Cardiac muscle cell (in vitro differentiated cells and primary cell): ENCODE measurements around the gene NOVA2. TPM values are rescaled to one million over a fixed set of nuclear protein-coding genes. Genes with fewer than 3 reads are reported as not detected.

Experiments used
- DNase-seq, 2 donors: peaks; one replicate each; pipeline versions ENCODE4 v3.0.0 to v3.0.0-alpha.2; 2010 to 2017; ENCODE audit warnings: low read depth in 1 of 2, low spot score in 1 of 2
- H3K27ac ChIP-seq: fragments of 200-600 bp; sonication (generic); 2 replicates; pipeline ENCODE4 v1.5.1; 2016
- H3K27me3 ChIP-seq: fragments of 200-600 bp; sonication (generic); 2 replicates; pipeline ENCODE4 v1.6.0; 2016; ENCODE audit warnings: control low read depth
- H3K36me3 ChIP-seq: fragments of 200-600 bp; sonication (generic); 2 replicates; pipeline ENCODE4 v1.5.1; 2016; ENCODE audit warnings: control low read depth
- H3K4me1 ChIP-seq: fragments of 200-600 bp; sonication (generic); 2 replicates; pipeline ENCODE4 v1.8.1; 2017; ENCODE audit warnings: low read depth, mild to moderate bottlenecking, mixed run types
- H3K4me3 ChIP-seq: fragments of 200-600 bp; sonication (generic); 2 replicates; pipeline ENCODE4 v1.5.1; 2016; ENCODE audit warnings: mild to moderate bottlenecking
- H3K9me3 ChIP-seq: fragments of 200-600 bp; sonication (generic); 2 replicates; pipeline ENCODE4 v1.5.1; 2017; ENCODE audit warnings: low read depth, mild to moderate bottlenecking, control low read depth
- CTCF ChIP-seq: IDR thresholded peaks from 2 replicates; pipeline ENCODE4 v1.5.1; 2012; ENCODE audit warnings: low read depth, mild to moderate bottlenecking, low read length
- polyA plus RNA-seq: library from polyadenylated mRNA; unstranded; fragments of >200 nt; fragmentation: Nextera tagmentation; extraction: Ambion mirVana; gene quantifications from 2 replicates; pipeline ENCODE4 v1.2.1, GENCODE V29; 2016
- total RNA-seq: library from RNA; depleted of rRNA; stranded (reverse); fragments of >200 nt; gene quantifications from 2 replicates; pipeline ENCODE4 v1.2.3, GENCODE V29; 2016

The NOVA2 gene
- total and polyA plus RNA-seq, 2 experiments from 2014 or later = 0.17 to 0.71 TPM

- no peak for TF ChIP-seq CTCF
- Histone ChIP-seq H3K27ac (no peak overlapping the region), H3K27me3 (peaks cover 58% of the 10 kb centered on the region), H3K36me3 (no peaks in the 10 kb centered on the region), H3K4me3 (peak overlapping the region; percentile 19), H3K4me1 (no peaks in the 10 kb centered on the region), H3K9me3 (no peaks in the 10 kb centered on the region)
- no peak for DNase-seq
These were observed 621 bp downstream of the NOVA2 start for GRCh38 chr19:45972947-45973540.

GRCh38 chr19:45972081-45972946, 1.4 kb downstream of the NOVA2 start:
- H3K4me3 ChIP-seq = peak overlapping the region; percentile 19
- no peaks in the 10 kb centered on the region for H3K9me3 ChIP-seq
- DNase-seq = no peak

GRCh38 chr19:45971260-45971902, 2.3 kb downstream of the NOVA2 start:
- TF ChIP-seq CTCF = no peak
- Histone ChIP-seq H3K4me3 (no peak overlapping the region), H3K27ac (no peak overlapping the region), H3K9me3 (no peaks in the 10 kb centered on the region), H3K4me1 (no peaks in the 10 kb centered on the region), H3K27me3 (peaks cover 54% of the 10 kb centered on the region), H3K36me3 (no peaks in the 10 kb centered on the region)
- DNase-seq = no peak

More at GRCh38 chr19:45972081-45972946, 1.4 kb downstream of the NOVA2 start:
- no peak for TF ChIP-seq CTCF
- no peak overlapping the region for H3K27ac ChIP-seq
- no peaks in the 10 kb centered on the region for H3K36me3 ChIP-seq
- H3K4me1 ChIP-seq = no peaks in the 10 kb centered on the region
- peaks cover 58% of the 10 kb centered on the region for H3K27me3 ChIP-seq

- no peak overlapping the region for H3K27ac ChIP-seq
- H3K27me3 ChIP-seq = peaks cover 45% of the 10 kb centered on the region
- no peaks in the 10 kb centered on the region for H3K4me1 ChIP-seq
- H3K9me3 ChIP-seq = no peaks in the 10 kb centered on the region
- no peaks in the 10 kb centered on the region for H3K36me3 ChIP-seq
- no peak overlapping the region for H3K4me3 ChIP-seq
- no peak for TF ChIP-seq CTCF
- DNase-seq = no peak
These were observed 4.0 kb downstream of the NOVA2 start for GRCh38 chr19:45969676-45970075.

GRCh38 chr19:45968626-45969025, 5.0 kb downstream of the NOVA2 start:
- no peak for DNase-seq
- Histone ChIP-seq H3K4me3 (no peak overlapping the region), H3K27ac (no peak overlapping the region), H3K36me3 (no peaks in the 10 kb centered on the region), H3K9me3 (no peaks in the 10 kb centered on the region), H3K27me3 (peaks cover 34% of the 10 kb centered on the region), H3K4me1 (no peaks in the 10 kb centered on the region)
- no peak for TF ChIP-seq CTCF
